GM12801 (cell line): ENCODE data around the gene SH3RF1.

Source experiments
- CTCF ChIP-seq: IDR thresholded peaks from one replicate; pipeline ENCODE4 v1.5.1; 2011; ENCODE audit warnings: control low read depth; ENCODE audit not compliant: insufficient read length; ENCODE audit errors: extremely low read depth

SH3RF1 gene

GRCh38 chr4:169236873-169237626, 33.7 kb downstream of the SH3RF1 start:
- TF ChIP-seq CTCF: no peak

- TF ChIP-seq CTCF: no peak
Observed at GRCh38 chr4:169236078-169236477, 34.7 kb downstream of the SH3RF1 start.

GRCh38 chr4:169234137-169234855, 36.5 kb downstream of the SH3RF1 start:
- TF ChIP-seq CTCF: no peak

GRCh38 chr4:169233691-169234090, 37.1 kb downstream of the SH3RF1 start:
- TF ChIP-seq CTCF: no peak

- no peak for TF ChIP-seq CTCF
Observed at GRCh38 chr4:169231647-169232262, 39.0 kb downstream of the SH3RF1 start.

- TF ChIP-seq CTCF: no peak
Observed at GRCh38 chr4:169229571-169230028, 41.2 kb downstream of the SH3RF1 start.

- no peak for TF ChIP-seq CTCF
Observed at GRCh38 chr4:169228076-169228475, 42.7 kb downstream of the SH3RF1 start.
